Iris pigment epithelial cell (primary cell): ENCODE data around the gene RASGRP3.
A peak's percentile ranks its signal among the peaks of the same experiment; 100 is the strongest.
"Not testable (repeated sequence)": the region's sequence is repeated elsewhere in the genome, so short reads cannot be mapped to it uniquely, and the experiment has no call there.

ENCODE experiments used
- DNase-seq: peaks from one replicate; pipeline ENCODE4 v3.0.0-alpha.2; 2011; ENCODE audit warnings: low read depth

RASGRP3 gene

GRCh38 chr2:33476131-33476792 lies at the start of gene RASGRP3:
Gene RASGRP3 (plus strand): TSS chr2:33476649. CDS start chr2:33515137, 38,488 bp downstream.
- peak; percentile 98 for DNase-seq

GRCh38 chr2:33426666-33427231 lies 49.7 kb upstream of the RASGRP3 start:
- peak; percentile 95 for DNase-seq

GRCh38 chr2:33430077-33430476 lies 46.4 kb upstream of the RASGRP3 start:
- no peak for DNase-seq

GRCh38 chr2:33430856-33431255 lies 45.6 kb upstream of the RASGRP3 start:
- no peak for DNase-seq

GRCh38 chr2:33432871-33433270 lies 43.6 kb upstream of the RASGRP3 start:
- no peak for DNase-seq

- no peak for DNase-seq
These were observed 42.9 kb upstream of the RASGRP3 start for GRCh38 chr2:33433279-33434235.

- DNase-seq: no peak
These were observed 40.9 kb upstream of the RASGRP3 start for GRCh38 chr2:33435518-33435917.

- DNase-seq: no peak
These were observed 40.4 kb upstream of the RASGRP3 start for GRCh38 chr2:33436083-33436482.

GRCh38 chr2:33437297-33437696 lies 39.2 kb upstream of the RASGRP3 start:
- peak; percentile 89 for DNase-seq

- no peak for DNase-seq
These were observed 38.6 kb upstream of the RASGRP3 start for GRCh38 chr2:33437815-33438214.

GRCh38 chr2:33441235-33441810 lies 35.1 kb upstream of the RASGRP3 start:
- peak; percentile 79 for DNase-seq

- not testable (repeated sequence) for DNase-seq
These were observed 34.4 kb upstream of the RASGRP3 start for GRCh38 chr2:33442052-33442451.

- no peak for DNase-seq
These were observed 33.8 kb upstream of the RASGRP3 start for GRCh38 chr2:33442528-33443079.

- DNase-seq: peak; percentile 83
These were observed 33.1 kb upstream of the RASGRP3 start for GRCh38 chr2:33443274-33443829.

- no peak for DNase-seq
These were observed 31.5 kb upstream of the RASGRP3 start for GRCh38 chr2:33444967-33445366.

GRCh38 chr2:33448220-33448899 lies 28.1 kb upstream of the RASGRP3 start:
- no peak for DNase-seq

GRCh38 chr2:33451214-33451613 lies 25.2 kb upstream of the RASGRP3 start:
- no peak for DNase-seq

GRCh38 chr2:33451825-33452224 lies 24.6 kb upstream of the RASGRP3 start:
- no peak for DNase-seq

GRCh38 chr2:33452545-33452944 lies 23.9 kb upstream of the RASGRP3 start:
- DNase-seq: no peak

GRCh38 chr2:33453905-33454479 lies 22.5 kb upstream of the RASGRP3 start:
- DNase-seq: no peak
